Stimulated activated CD4-positive, alpha-beta T cell treated with anti-CD3 and anti-CD28 coated beads, Interleukin-1b, Interleukin-23, amount 100 ng/mL, for 48 hours (primary cell): ENCODE measurements around the gene HSDL1.

Source experiments
- DNase-seq: peaks from one replicate; pipeline ENCODE4 v3.0.0-alpha.2; 2020

HSDL1 gene

DNA sequence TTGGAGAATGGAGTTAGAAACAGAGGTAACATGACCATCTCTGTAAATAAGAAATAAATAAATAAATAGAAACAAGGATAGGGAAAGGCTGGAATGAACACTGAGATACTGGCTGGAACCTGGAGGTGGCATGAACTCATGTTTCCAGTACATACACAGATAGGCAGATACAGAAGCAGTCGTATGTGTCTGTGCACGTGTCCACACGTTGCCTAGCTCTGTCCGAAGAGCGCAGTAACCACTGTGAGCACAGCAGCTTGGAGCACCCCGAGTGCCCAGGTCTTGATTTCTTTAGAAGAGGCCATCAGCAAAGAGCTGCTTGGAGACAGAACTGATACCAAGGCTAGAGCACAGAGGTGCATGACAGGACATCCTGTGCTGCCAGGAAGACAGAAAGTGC, 65.3 kb downstream of the HSDL1 start:
- no peak for DNase-seq

DNA sequence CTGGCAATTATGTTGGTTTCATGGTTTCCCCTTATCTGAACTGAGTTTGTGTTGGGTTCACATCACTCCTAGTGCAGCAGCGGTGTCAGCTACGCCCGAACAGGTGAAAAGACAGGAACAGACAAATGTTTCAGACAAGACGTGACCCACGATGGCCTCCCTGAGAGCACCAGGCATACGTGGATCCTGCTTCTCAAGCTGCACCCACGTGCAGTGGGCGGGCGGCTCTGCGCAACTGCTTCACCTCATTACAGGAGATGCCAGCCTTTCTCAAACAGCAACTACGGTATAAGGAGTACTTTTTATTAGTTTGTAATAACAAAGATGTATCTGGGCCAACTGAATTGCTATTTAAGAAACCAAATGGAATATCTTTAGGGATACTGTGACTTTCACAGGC, 69.6 kb downstream of the HSDL1 start:
- DNase-seq, result no peak

DNA sequence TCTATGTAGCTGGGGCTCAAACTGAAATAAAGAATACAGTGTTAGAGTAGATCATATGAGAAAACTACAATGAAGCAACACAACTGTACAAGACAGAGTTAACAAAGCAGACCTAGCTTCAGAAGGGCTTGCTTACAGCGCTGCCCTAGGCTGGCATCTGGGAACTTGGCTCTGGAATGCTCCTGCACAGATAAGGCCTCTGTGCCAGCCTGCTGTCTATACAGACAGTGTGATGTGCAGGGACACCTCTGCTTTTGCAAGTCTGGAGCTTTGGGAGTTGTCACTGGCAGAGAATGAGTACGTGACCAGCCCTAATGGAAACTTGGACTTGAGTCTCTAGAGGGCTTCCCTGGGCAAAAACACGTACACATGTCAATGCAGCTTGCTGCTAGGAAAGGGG, 70.3 kb downstream of the HSDL1 start:
- DNase-seq, result no peak
